ENCODE results near the gene DNASE1L2. TPM values are rescaled to one million over a fixed set of nuclear protein-coding genes. Genes with fewer than 3 reads are reported as not detected.
"Not testable (repeated sequence)": the region's sequence is repeated elsewhere in the genome, so short reads cannot be mapped to it uniquely, and the experiment has no call there.

The DNASE1L2 gene
- total RNA-seq, 3 donors from 2014 or later = 0.52 to 1.1 (median 0.86) TPM

- Mint-ChIP-seq H3K4me1 (ENCODE audit: low read depth) (peaks cover 8% of the 10 kb centered on the region), H3K9me3 (no peaks in the 10 kb centered on the region), H3K27me3 (ENCODE audit: low read depth) (peaks cover 27% of the 10 kb centered on the region), H3K4me3 (peak overlapping the region; percentile 53), H3K36me3 (ENCODE audit: insufficient read depth) (no peaks in the 10 kb centered on the region)
- no peak for DNase-seq
- no peak for ATAC-seq
Observed at GRCh38 chr16:2196981-2197511, 39.2 kb upstream of the DNASE1L2 start.

GRCh38 chr16:2197765-2198164, 38.5 kb upstream of the DNASE1L2 start:
- Mint-ChIP-seq H3K9me3 (no peaks in the 10 kb centered on the region), H3K4me1 (ENCODE audit: low read depth) (peaks cover 8% of the 10 kb centered on the region), H3K4me3 (peak overlapping the region; percentile 43), H3K36me3 (ENCODE audit: insufficient read depth) (no peaks in the 10 kb centered on the region), H3K27me3 (ENCODE audit: low read depth) (peaks cover 27% of the 10 kb centered on the region)
- ATAC-seq (no peak), DNase-seq (no peak)

GRCh38 chr16:2198283-2198682, 38.0 kb upstream of the DNASE1L2 start:
- Mint-ChIP-seq H3K27me3 (ENCODE audit: low read depth) (peaks cover 27% of the 10 kb centered on the region), H3K4me3 (peak overlapping the region; percentile 43), H3K4me1 (ENCODE audit: low read depth) (peaks cover 8% of the 10 kb centered on the region), H3K9me3 (no peaks in the 10 kb centered on the region), H3K36me3 (ENCODE audit: insufficient read depth) (no peaks in the 10 kb centered on the region)
- no peak for DNase-seq
- no peak for ATAC-seq

DNA sequence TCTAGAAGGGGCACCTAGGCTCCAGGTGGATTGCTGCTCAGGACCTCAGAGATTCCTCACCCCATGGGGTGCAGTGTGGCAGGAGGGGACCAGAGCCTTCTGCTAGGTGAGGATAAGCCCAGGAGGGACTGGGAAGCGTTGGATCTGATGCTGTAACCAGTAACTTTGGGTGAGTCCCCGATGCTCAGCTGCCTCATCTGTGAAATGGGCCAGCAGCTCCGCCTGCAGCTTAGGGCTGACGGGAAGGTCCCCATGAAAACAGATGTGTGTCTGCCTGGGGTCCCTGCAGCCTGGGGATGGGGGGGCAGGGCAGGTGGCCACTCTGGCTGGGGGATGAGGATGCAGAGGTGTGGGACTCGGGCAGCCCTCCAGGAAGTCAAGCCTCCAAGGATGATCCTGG, 37.1 kb upstream of the DNASE1L2 start:
- Mint-ChIP-seq H3K4me3 (no peak overlapping the region), H3K4me1 (ENCODE audit: low read depth) (peaks cover 10% of the 10 kb centered on the region), H3K27me3 (ENCODE audit: low read depth) (peaks cover 27% of the 10 kb centered on the region), H3K36me3 (ENCODE audit: insufficient read depth) (no peaks in the 10 kb centered on the region), H3K9me3 (no peaks in the 10 kb centered on the region)
- DNase-seq = no peak
- ATAC-seq = no peak

DNA sequence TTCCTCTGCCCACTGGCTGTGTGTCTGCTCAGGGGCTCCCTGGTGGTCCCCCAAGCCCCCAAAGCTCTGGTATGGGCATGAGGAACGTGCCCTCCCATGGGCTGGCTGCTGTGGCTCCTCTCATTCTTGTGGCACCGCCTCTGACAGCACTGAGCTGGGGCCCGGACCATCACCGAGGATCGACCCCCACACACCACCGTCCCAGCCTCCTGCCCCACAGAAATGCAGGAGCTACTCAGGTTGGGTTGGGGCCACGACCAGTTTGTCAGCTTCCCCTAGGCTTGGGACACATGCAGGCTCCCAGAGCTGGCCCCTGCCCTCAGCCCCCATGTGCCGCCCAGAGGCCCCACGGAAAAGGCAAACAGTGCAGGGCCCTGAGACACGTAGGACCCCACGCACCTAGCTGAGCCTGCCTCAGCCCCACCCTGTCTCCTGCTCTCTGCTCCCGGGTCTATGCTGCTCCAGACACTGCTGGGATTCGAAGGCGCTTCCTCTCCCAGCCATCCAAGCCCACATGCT, 36.6 kb upstream of the DNASE1L2 start:
- no peaks in the 10 kb centered on the region for H3K9me3 Mint-ChIP-seq
- H3K36me3 Mint-ChIP-seq (ENCODE audit: insufficient read depth) = no peaks in the 10 kb centered on the region
- DNase-seq (no peak), ATAC-seq (no peak)
- no peak overlapping the region for H3K4me3 Mint-ChIP-seq
- H3K4me1 Mint-ChIP-seq (ENCODE audit: low read depth) = peaks cover 16% of the 10 kb centered on the region
- peaks cover 26% of the 10 kb centered on the region for H3K27me3 Mint-ChIP-seq (ENCODE audit: low read depth)

GRCh38 chr16:2200313-2200712, 35.9 kb upstream of the DNASE1L2 start:
- no peak for DNase-seq
- Mint-ChIP-seq H3K27me3 (ENCODE audit: low read depth) (peaks cover 21% of the 10 kb centered on the region), H3K4me3 (peak overlapping the region; percentile 16), H3K9me3 (no peaks in the 10 kb centered on the region), H3K4me1 (ENCODE audit: low read depth) (peaks cover 11% of the 10 kb centered on the region), H3K36me3 (ENCODE audit: insufficient read depth) (no peaks in the 10 kb centered on the region)
- ATAC-seq = no peak

GRCh38 chr16:2203119-2203688, 33.0 kb upstream of the DNASE1L2 start:
- not testable (repeated sequence) for H3K36me3 Mint-ChIP-seq (ENCODE audit: insufficient read depth); DNase-seq; H3K9me3 Mint-ChIP-seq; H3K27me3 Mint-ChIP-seq (ENCODE audit: low read depth); ATAC-seq
- peak overlapping the region; percentile 64 for H3K4me3 Mint-ChIP-seq
- H3K4me1 Mint-ChIP-seq (ENCODE audit: low read depth) = peaks cover 23% of the 10 kb centered on the region

- DNase-seq (no peak), ATAC-seq (no peak)
- H3K36me3 Mint-ChIP-seq (ENCODE audit: insufficient read depth) = peaks cover 7% of the 10 kb centered on the region
- peak overlapping the region; percentile 68 for H3K4me3 Mint-ChIP-seq
- peaks cover 23% of the 10 kb centered on the region for H3K4me1 Mint-ChIP-seq (ENCODE audit: low read depth)
- no peaks in the 10 kb centered on the region for H3K27me3 Mint-ChIP-seq (ENCODE audit: low read depth)
- H3K9me3 Mint-ChIP-seq = no peaks in the 10 kb centered on the region
Observed at GRCh38 chr16:2204416-2205103, 31.7 kb upstream of the DNASE1L2 start.

DNA sequence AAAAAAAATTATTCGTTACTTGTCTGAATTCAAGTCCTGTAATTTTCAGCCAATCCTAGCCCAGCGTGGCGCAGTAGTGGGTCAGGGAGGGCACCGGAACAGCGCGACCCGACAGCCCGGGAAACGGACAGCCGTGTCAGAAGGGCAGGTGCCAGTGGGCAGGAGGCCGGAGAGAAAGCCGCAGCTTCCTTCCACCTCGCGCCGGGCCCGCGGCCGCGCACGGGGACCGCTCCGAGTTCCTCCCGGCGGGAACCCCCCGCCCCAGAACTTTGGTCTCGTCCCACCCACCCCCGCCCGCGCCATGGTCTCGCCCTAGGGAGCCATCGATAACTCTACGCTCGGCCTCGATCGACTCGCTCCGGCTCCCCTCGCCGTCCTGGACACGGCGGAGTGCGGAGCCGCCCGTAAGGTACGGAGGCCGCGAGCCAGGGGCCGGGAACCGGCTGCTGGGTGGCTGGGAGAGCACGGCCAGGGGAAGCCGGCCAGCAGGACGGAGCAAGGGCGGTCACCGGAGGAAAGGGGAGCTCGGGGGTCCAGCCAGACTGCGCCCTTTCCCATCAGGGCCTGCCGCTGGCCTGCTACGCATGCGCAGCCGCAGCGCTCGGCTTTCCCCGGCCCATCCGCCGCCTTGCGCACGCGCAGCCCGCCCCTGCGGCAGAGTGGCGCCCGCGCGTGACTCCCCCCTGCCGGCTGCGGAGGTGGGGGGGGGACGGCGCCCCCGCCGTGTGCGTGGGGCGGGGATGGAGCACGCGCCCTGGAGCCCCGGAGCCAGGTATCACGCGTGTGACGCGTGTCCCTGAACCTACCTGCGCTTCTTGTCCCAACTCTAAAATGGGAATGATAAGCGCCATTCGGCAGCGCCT, 30.9 kb upstream of the DNASE1L2 start, which contains the start of gene MLST8:
TSS of gene MLST8 (plus strand) at position 351 of the 863 bp plus-strand sequence. CDS start 632 bp downstream, outside the sequence.
- H3K4me1 Mint-ChIP-seq (ENCODE audit: low read depth) = peaks cover 23% of the 10 kb centered on the region
- peaks cover 7% of the 10 kb centered on the region for H3K36me3 Mint-ChIP-seq (ENCODE audit: insufficient read depth)
- no peaks in the 10 kb centered on the region for H3K27me3 Mint-ChIP-seq (ENCODE audit: low read depth)
- ATAC-seq (peak; percentile 79 to 81), DNase-seq (peak; percentile 89)
- H3K4me3 Mint-ChIP-seq = peak within 1 kb of the TSS; percentile 84
- H3K9me3 Mint-ChIP-seq = no peaks in the 10 kb centered on the region

- no peaks in the 10 kb centered on the region for H3K9me3 Mint-ChIP-seq
- DNase-seq (no peak), ATAC-seq (peak in 1 of 2 donors; percentile 12)
- peaks cover 23% of the 10 kb centered on the region for H3K4me1 Mint-ChIP-seq (ENCODE audit: low read depth)
- H3K36me3 Mint-ChIP-seq (ENCODE audit: insufficient read depth) = peaks cover 7% of the 10 kb centered on the region
- H3K27me3 Mint-ChIP-seq (ENCODE audit: low read depth) = no peaks in the 10 kb centered on the region
- H3K4me3 Mint-ChIP-seq = peak overlapping the region; percentile 84
Observed at GRCh38 chr16:2205967-2206313, 30.3 kb upstream of the DNASE1L2 start.

- DNase-seq (no peak), ATAC-seq (no peak)
- Mint-ChIP-seq H3K27me3 (ENCODE audit: low read depth) (no peaks in the 10 kb centered on the region), H3K4me1 (ENCODE audit: low read depth) (peaks cover 23% of the 10 kb centered on the region), H3K9me3 (no peaks in the 10 kb centered on the region), H3K36me3 (ENCODE audit: insufficient read depth) (peaks cover 7% of the 10 kb centered on the region), H3K4me3 (peak overlapping the region; percentile 84)
Observed at GRCh38 chr16:2206420-2206779, 29.8 kb upstream of the DNASE1L2 start.

DNA sequence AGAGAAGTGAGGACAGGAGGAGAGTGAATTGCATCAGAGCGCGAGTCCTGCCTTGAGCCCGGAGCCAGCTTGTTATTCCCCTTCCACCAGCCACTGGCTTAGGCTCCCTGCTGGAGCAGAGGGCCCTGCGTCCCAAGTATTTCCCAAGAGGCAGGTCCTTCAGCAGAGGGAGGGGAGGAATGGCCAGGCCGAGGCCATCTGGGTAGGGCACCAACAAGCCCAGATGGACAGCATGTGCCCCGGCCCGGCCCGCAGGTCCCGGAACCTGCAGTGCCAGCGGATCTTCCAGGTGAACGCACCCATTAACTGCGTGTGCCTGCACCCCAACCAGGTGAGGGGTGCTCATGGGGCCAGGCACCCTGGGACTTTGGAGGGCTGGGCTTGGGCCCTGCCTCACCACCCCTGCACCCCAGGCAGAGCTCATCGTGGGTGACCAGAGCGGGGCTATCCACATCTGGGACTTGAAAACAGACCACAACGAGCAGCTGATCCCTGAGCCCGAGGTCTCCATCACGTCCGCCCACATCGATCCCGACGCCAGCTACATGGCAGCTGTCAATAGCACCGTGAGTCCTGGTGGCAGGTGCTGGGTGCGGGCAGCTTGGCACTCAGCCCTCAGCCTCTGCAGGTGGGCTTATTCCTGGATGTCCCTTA, 29.3 kb upstream of the DNASE1L2 start:
- H3K4me3 Mint-ChIP-seq = peak overlapping the region; percentile 84
- DNase-seq = no peak
- ATAC-seq = no peak
- H3K27me3 Mint-ChIP-seq (ENCODE audit: low read depth) = no peaks in the 10 kb centered on the region
- H3K4me1 Mint-ChIP-seq (ENCODE audit: low read depth) = peaks cover 23% of the 10 kb centered on the region
- H3K9me3 Mint-ChIP-seq = no peaks in the 10 kb centered on the region
- peaks cover 10% of the 10 kb centered on the region for H3K36me3 Mint-ChIP-seq (ENCODE audit: insufficient read depth)

DNA sequence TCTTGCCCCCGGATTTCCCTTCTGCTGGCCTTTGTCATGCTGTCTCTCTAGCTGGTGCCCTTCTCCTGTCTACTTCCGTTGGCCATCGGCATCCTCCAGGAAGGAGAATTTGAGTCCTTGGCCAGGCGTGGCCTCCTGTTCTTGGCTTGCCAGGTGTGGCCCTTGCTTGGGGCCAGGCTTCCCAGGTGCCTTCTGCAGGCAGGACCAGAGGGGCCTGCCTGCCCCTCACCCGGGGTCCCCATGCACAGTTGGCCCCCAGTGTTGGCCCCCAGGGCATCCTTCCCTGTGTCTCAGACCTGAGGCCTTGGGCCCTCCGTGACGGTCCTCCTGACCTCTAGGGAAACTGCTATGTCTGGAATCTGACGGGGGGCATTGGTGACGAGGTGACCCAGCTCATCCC, 28.4 kb upstream of the DNASE1L2 start:
- no peaks in the 10 kb centered on the region for H3K27me3 Mint-ChIP-seq (ENCODE audit: low read depth)
- no peak for ATAC-seq

GRCh38 chr16:2208308-2208707, 27.9 kb upstream of the DNASE1L2 start:
- DNase-seq = no peak
- H3K36me3 Mint-ChIP-seq (ENCODE audit: insufficient read depth) = peaks cover 13% of the 10 kb centered on the region
- no peaks in the 10 kb centered on the region for H3K9me3 Mint-ChIP-seq
- peaks cover 33% of the 10 kb centered on the region for H3K4me1 Mint-ChIP-seq (ENCODE audit: low read depth)
- H3K27me3 Mint-ChIP-seq (ENCODE audit: low read depth) = no peaks in the 10 kb centered on the region
- ATAC-seq = no peak
- no peak overlapping the region for H3K4me3 Mint-ChIP-seq

More for the DNA sequence above, 28.4 kb upstream of the DNASE1L2 start:
- H3K4me1 Mint-ChIP-seq (ENCODE audit: low read depth) = peaks cover 29% of the 10 kb centered on the region
- DNase-seq = no peak
- peak overlapping the region; percentile 84 for H3K4me3 Mint-ChIP-seq
- H3K9me3 Mint-ChIP-seq = no peaks in the 10 kb centered on the region
- peaks cover 13% of the 10 kb centered on the region for H3K36me3 Mint-ChIP-seq (ENCODE audit: insufficient read depth)

Data from activated T-cell treated with anti-CD3 and anti-CD28 coated beads, Interleukin-2, amount 50 U/mL, for 4 hours (primary cell).